Measurements from ENCODE around the gene IGFBP4. TPM values are rescaled to one million over a fixed set of nuclear protein-coding genes. Genes with fewer than 3 reads are reported as not detected.

Gene IGFBP4
- total and polyA plus RNA-seq, 8 donors = 30.2 to 190 (median 65.9) TPM

- no peaks in the 10 kb centered on the region for H3K27me3 ChIP-seq
- ATAC-seq = no peak
- no peak overlapping the region for H3K4me3 ChIP-seq
- no peak for DNase-seq
- no peak overlapping the region for H3K27ac ChIP-seq
- no peak for TF ChIP-seq CTCF (IDR thresholded peaks at IDR 0.05)
- no peaks in the 10 kb centered on the region for H3K36me3 ChIP-seq
- 73 to 75% methylated on average over 7 of the region's 7 CpGs for WGBS, 2 donors
- intact Hi-C loops (cut with DNase I) = no loop called here
- no peak for FAIRE-seq
- H3K9me3 ChIP-seq = no peaks in the 10 kb centered on the region
- H3K4me1 ChIP-seq = peaks cover 0 to 3% (median 0%) of the 10 kb centered on the region in 3 donors
Measured at GRCh38 chr17:40491486-40491885, 48.2 kb downstream of the IGFBP4 start.

- no peak for DNase-seq
Measured at GRCh38 chr17:40493697-40494096, 50.4 kb downstream of the IGFBP4 start.

GRCh38 chr17:40495140-40495539, 51.9 kb downstream of the IGFBP4 start:
- intact Hi-C loops (cut with DNase I) = no loop called here
- Histone ChIP-seq H3K4me1 (peaks cover 0 to 11% (median 4%) of the 10 kb centered on the region in 3 donors), H3K27me3 (no peaks in the 10 kb centered on the region), H3K9me3 (no peaks in the 10 kb centered on the region), H3K27ac (no peak overlapping the region), H3K4me3 (no peak overlapping the region), H3K36me3 (no peaks in the 10 kb centered on the region)
- no peak for TF ChIP-seq CTCF (IDR thresholded peaks at IDR 0.05)
- DNase-seq (no peak), FAIRE-seq (no peak), ATAC-seq (no peak)
- WGBS, 2 donors = 65 to 82% methylated on average over 5 of the region's 5 CpGs

More at GRCh38 chr17:40493697-40494096, 50.4 kb downstream of the IGFBP4 start:
- no peaks in the 10 kb centered on the region for H3K9me3 ChIP-seq
- 59 to 64% methylated on average over 4 of the region's 4 CpGs for WGBS, 2 donors
- intact Hi-C loops (cut with DNase I) = no loop called here
- no peak overlapping the region for H3K4me3 ChIP-seq
- H3K27ac ChIP-seq = no peak overlapping the region
- H3K27me3 ChIP-seq = no peaks in the 10 kb centered on the region
- H3K36me3 ChIP-seq = no peaks in the 10 kb centered on the region
- TF ChIP-seq CTCF (IDR thresholded peaks at IDR 0.05) = no peak
- H3K4me1 ChIP-seq = peaks cover 0 to 3% (median 0%) of the 10 kb centered on the region in 3 donors
- FAIRE-seq (no peak), ATAC-seq (no peak)

- intact Hi-C loops (cut with DNase I) = no loop called here
- Histone ChIP-seq H3K27ac (no peak overlapping the region), H3K4me1 (peaks cover 0 to 8% (median 4%) of the 10 kb centered on the region in 3 donors), H3K9me3 (no peaks in the 10 kb centered on the region), H3K4me3 (no peak overlapping the region), H3K36me3 (no peaks in the 10 kb centered on the region), H3K27me3 (no peaks in the 10 kb centered on the region)
- WGBS, 2 donors = 77 to 94% methylated on average over 6 of the region's 6 CpGs
- FAIRE-seq = no peak
- no peak for ATAC-seq
- TF ChIP-seq CTCF (IDR thresholded peaks at IDR 0.05) = no peak
- DNase-seq = no peak
Measured at GRCh38 chr17:40496170-40496569, 52.9 kb downstream of the IGFBP4 start.

GRCh38 chr17:40496634-40497420, 53.6 kb downstream of the IGFBP4 start:
- no peak for FAIRE-seq
- DNase-seq = no peak
- ATAC-seq = no peak
- TF ChIP-seq CTCF (IDR thresholded peaks at IDR 0.05) = no peak
- intact Hi-C loops (cut with DNase I) = no loop called here
- peaks cover 0 to 8% (median 4%) of the 10 kb centered on the region in 3 donors for H3K4me1 ChIP-seq
- H3K27me3 ChIP-seq = no peaks in the 10 kb centered on the region
- no peaks in the 10 kb centered on the region for H3K9me3 ChIP-seq
- WGBS, 2 donors = 63 to 74% methylated on average over 9 of the region's 9 CpGs
- no peaks in the 10 kb centered on the region for H3K36me3 ChIP-seq
- H3K4me3 ChIP-seq = no peak overlapping the region
- no peak overlapping the region for H3K27ac ChIP-seq

Measured in pancreas (tissue), 10 donors.